Measurements from ENCODE around the gene FAM120A. TPM values are rescaled to one million over a fixed set of nuclear protein-coding genes. Genes with fewer than 3 reads are reported as not detected.

Gene FAM120A
- total and polyA plus RNA-seq, 9 of the 15 experiments (the other 6 are each of a cell fraction or from before 2014, with no cell fraction given): 8.7 to 71.0 (median 42.2) TPM

DNA sequence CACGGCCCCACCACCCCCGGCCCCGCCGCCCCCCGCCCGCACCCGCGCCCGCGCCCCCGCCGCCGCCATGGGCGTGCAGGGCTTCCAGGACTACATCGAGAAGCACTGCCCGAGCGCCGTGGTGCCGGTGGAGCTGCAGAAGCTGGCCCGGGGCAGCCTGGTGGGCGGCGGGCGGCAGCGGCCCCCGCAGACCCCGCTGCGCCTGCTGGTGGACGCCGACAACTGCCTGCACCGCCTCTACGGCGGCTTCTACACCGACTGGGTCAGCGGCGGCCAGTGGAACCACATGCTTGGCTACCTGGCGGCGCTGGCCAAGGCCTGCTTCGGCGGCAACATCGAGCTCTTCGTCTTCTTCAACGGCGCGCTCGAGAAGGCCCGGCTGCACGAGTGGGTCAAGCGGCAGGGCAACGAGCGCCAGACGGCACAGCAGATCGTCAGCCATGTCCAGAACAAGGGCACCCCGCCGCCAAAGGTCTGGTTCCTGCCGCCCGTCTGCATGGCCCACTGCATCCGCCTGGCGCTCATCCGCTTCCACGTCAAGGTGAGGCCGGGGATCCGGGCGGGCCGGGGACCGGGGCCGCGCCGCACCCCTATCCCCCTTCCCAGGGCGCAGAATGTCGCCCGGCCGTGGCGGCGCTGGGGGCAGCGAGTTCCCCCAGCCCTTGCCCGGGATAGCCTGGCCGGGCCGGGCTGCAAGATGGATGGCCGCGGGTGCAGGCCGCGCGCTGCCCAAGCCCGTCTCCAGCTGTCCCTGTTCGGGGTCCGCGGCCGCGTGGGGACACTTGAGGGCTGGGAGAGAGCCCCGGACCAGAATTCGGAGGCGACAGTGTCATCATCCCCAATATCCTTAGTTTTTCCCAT, 594 bp downstream of the FAM120A start (continued):
- TF ChIP-seq, protein P1, sequence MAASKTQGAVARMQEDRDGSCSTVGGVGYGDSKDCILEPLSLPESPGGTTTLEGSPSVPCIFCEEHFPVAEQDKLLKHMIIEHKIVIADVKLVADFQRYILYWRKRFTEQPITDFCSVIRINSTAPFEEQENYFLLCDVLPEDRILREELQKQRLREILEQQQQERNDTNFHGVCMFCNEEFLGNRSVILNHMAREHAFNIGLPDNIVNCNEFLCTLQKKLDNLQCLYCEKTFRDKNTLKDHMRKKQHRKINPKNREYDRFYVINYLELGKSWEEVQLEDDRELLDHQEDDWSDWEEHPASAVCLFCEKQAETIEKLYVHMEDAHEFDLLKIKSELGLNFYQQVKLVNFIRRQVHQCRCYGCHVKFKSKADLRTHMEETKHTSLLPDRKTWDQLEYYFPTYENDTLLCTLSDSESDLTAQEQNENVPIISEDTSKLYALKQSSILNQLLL (CRISPR knock-in tag; IDR thresholded peaks at IDR 0.05; ENCODE audit: borderline replicate concordance): no peak
- TF ChIP-seq KAT8 (IDR thresholded peaks at IDR 0.05; ENCODE audit: low read depth): no peak
- no peak for TF ChIP-seq GATA2 (CRISPR knock-in tag; IDR thresholded peaks at IDR 0.05)
- TF ChIP-seq TCF7L2 (IDR thresholded peaks at IDR 0.05; ENCODE audit: low read depth, low read length): no peak
- TF ChIP-seq, protein P2, sequence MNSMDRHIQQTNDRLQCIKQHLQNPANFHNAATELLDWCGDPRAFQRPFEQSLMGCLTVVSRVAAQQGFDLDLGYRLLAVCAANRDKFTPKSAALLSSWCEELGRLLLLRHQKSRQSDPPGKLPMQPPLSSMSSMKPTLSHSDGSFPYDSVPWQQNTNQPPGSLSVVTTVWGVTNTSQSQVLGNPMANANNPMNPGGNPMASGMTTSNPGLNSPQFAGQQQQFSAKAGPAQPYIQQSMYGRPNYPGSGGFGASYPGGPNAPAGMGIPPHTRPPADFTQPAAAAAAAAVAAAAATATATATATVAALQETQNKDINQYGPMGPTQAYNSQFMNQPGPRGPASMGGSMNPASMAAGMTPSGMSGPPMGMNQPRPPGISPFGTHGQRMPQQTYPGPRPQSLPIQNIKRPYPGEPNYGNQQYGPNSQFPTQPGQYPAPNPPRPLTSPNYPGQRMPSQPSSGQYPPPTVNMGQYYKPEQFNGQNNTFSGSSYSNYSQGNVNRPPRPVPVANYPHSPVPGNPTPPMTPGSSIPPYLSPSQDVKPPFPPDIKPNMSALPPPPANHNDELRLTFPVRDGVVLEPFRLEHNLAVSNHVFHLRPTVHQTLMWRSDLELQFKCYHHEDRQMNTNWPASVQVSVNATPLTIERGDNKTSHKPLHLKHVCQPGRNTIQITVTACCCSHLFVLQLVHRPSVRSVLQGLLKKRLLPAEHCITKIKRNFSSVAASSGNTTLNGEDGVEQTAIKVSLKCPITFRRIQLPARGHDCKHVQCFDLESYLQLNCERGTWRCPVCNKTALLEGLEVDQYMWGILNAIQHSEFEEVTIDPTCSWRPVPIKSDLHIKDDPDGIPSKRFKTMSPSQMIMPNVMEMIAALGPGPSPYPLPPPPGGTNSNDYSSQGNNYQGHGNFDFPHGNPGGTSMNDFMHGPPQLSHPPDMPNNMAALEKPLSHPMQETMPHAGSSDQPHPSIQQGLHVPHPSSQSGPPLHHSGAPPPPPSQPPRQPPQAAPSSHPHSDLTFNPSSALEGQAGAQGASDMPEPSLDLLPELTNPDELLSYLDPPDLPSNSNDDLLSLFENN (IDR thresholded peaks at IDR 0.05; ENCODE audit: low read depth in 2 of 2, low read length in 2 of 2): no peak
- TF ChIP-seq E2F3 (CRISPR knock-in tag; IDR thresholded peaks at IDR 0.05): no peak
- TF ChIP-seq, protein P3, sequence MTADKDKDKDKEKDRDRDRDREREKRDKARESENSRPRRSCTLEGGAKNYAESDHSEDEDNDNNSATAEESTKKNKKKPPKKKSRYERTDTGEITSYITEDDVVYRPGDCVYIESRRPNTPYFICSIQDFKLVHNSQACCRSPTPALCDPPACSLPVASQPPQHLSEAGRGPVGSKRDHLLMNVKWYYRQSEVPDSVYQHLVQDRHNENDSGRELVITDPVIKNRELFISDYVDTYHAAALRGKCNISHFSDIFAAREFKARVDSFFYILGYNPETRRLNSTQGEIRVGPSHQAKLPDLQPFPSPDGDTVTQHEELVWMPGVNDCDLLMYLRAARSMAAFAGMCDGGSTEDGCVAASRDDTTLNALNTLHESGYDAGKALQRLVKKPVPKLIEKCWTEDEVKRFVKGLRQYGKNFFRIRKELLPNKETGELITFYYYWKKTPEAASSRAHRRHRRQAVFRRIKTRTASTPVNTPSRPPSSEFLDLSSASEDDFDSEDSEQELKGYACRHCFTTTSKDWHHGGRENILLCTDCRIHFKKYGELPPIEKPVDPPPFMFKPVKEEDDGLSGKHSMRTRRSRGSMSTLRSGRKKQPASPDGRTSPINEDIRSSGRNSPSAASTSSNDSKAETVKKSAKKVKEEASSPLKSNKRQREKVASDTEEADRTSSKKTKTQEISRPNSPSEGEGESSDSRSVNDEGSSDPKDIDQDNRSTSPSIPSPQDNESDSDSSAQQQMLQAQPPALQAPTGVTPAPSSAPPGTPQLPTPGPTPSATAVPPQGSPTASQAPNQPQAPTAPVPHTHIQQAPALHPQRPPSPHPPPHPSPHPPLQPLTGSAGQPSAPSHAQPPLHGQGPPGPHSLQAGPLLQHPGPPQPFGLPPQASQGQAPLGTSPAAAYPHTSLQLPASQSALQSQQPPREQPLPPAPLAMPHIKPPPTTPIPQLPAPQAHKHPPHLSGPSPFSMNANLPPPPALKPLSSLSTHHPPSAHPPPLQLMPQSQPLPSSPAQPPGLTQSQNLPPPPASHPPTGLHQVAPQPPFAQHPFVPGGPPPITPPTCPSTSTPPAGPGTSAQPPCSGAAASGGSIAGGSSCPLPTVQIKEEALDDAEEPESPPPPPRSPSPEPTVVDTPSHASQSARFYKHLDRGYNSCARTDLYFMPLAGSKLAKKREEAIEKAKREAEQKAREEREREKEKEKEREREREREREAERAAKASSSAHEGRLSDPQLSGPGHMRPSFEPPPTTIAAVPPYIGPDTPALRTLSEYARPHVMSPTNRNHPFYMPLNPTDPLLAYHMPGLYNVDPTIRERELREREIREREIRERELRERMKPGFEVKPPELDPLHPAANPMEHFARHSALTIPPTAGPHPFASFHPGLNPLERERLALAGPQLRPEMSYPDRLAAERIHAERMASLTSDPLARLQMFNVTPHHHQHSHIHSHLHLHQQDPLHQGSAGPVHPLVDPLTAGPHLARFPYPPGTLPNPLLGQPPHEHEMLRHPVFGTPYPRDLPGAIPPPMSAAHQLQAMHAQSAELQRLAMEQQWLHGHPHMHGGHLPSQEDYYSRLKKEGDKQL (CRISPR knock-in tag; IDR thresholded peaks at IDR 0.05; ENCODE audit: borderline replicate concordance): no peak
- TF ChIP-seq, protein P4, sequence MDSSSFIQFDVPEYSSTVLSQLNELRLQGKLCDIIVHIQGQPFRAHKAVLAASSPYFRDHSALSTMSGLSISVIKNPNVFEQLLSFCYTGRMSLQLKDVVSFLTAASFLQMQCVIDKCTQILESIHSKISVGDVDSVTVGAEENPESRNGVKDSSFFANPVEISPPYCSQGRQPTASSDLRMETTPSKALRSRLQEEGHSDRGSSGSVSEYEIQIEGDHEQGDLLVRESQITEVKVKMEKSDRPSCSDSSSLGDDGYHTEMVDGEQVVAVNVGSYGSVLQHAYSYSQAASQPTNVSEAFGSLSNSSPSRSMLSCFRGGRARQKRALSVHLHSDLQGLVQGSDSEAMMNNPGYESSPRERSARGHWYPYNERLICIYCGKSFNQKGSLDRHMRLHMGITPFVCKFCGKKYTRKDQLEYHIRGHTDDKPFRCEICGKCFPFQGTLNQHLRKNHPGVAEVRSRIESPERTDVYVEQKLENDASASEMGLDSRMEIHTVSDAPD (CRISPR knock-in tag; IDR thresholded peaks at IDR 0.05): no peak
- no peak for TF ChIP-seq ZNF253 (CRISPR knock-in tag; conservative IDR thresholded peaks at IDR 0.05)
- TF ChIP-seq, protein P5, sequence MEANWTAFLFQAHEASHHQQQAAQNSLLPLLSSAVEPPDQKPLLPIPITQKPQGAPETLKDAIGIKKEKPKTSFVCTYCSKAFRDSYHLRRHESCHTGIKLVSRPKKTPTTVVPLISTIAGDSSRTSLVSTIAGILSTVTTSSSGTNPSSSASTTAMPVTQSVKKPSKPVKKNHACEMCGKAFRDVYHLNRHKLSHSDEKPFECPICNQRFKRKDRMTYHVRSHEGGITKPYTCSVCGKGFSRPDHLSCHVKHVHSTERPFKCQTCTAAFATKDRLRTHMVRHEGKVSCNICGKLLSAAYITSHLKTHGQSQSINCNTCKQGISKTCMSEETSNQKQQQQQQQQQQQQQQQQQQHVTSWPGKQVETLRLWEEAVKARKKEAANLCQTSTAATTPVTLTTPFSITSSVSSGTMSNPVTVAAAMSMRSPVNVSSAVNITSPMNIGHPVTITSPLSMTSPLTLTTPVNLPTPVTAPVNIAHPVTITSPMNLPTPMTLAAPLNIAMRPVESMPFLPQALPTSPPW (CRISPR knock-in tag; IDR thresholded peaks at IDR 0.05): peak; percentile 69
- TF ChIP-seq GTF2F1 (IDR thresholded peaks at IDR 0.05; ENCODE audit: low read depth, low read length): no peak
- no peak for TF ChIP-seq HNRNPUL1 (IDR thresholded peaks at IDR 0.05; ENCODE audit: low read length)
